HL-60 (cell line): ENCODE measurements around the gene DCAF11.

Experiments used
- DNase-seq, 2 experiments: peaks; one replicate each; pipeline ENCODE4 v3.0.0-alpha.2; 2010 to 2020; ENCODE audit warnings: low read depth in 1 of 2, low spot score in 1 of 2
- H3K27ac ChIP-seq: fragments of 250-450 bp; sonication (Bioruptor Pico); replicated peaks from 2 replicates; pipeline ENCODE4 v1.5.1; 2020; ENCODE audit warnings: mild to moderate bottlenecking, moderate library complexity
- H3K27me3 ChIP-seq: fragments of 250-450 bp; sonication (Bioruptor Pico); 2 replicates; pipeline ENCODE4 v1.5.1; 2021; ENCODE audit warnings: mild to moderate bottlenecking, moderate library complexity; ENCODE audit not compliant: insufficient read depth, poor library complexity, severe bottlenecking
- H3K4me3 ChIP-seq: replicated peaks from 2 replicates; pipeline ENCODE4 v1.5.1; 2011; ENCODE audit warnings: mild to moderate bottlenecking, control low read depth, low read length; ENCODE audit not compliant: insufficient read depth
- GABPA ChIP-seq: IDR thresholded peaks from 2 replicates; pipeline ENCODE4 v1.6.1; 2012; ENCODE audit warnings: low read depth
- POLR2AphosphoS5 ChIP-seq: IDR thresholded peaks from 2 replicates; pipeline ENCODE4 v1.6.1; 2012; ENCODE audit warnings: low read depth
- SPI1 ChIP-seq: IDR thresholded peaks from 2 replicates; pipeline ENCODE4 v1.6.1; 2012; ENCODE audit warnings: low read depth, mild to moderate bottlenecking, borderline replicate concordance
- TF ChIP-seq, protein P1 (sequence below): IDR thresholded peaks from 2 replicates; pipeline ENCODE4 v1.6.1; 2012; ENCODE audit warnings: low read depth; ENCODE audit not compliant: insufficient replicate concordance
- TF ChIP-seq, protein P2 (sequence below): IDR thresholded peaks from one replicate; pipeline ENCODE4 v1.5.1; 2011; ENCODE audit warnings: low read length, control low read depth, inconsistent platforms; ENCODE audit not compliant: insufficient read depth

Gene DCAF11

DNA sequence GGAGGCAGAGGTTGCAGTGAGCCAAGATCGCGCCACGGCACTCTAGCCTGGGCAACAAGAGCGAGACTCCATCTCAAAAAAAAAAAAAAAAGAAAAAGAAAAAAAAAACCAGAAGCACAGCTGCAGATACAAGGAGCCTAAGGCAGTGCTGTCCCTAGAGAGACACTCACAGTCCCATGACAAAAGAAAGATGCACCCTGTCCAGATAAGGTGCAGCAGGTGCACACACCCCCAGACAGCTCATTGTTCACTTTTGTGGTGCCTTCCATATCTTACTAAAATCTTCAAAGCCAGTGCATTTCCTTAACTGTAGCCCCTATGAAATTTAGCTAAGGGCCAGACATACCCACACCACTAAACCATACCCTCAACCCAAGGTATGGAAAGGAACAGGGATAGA, 7.8 kb downstream of the DCAF11 start:
- H3K4me3 ChIP-seq = no peak overlapping the region
- TF ChIP-seq, protein P1, sequence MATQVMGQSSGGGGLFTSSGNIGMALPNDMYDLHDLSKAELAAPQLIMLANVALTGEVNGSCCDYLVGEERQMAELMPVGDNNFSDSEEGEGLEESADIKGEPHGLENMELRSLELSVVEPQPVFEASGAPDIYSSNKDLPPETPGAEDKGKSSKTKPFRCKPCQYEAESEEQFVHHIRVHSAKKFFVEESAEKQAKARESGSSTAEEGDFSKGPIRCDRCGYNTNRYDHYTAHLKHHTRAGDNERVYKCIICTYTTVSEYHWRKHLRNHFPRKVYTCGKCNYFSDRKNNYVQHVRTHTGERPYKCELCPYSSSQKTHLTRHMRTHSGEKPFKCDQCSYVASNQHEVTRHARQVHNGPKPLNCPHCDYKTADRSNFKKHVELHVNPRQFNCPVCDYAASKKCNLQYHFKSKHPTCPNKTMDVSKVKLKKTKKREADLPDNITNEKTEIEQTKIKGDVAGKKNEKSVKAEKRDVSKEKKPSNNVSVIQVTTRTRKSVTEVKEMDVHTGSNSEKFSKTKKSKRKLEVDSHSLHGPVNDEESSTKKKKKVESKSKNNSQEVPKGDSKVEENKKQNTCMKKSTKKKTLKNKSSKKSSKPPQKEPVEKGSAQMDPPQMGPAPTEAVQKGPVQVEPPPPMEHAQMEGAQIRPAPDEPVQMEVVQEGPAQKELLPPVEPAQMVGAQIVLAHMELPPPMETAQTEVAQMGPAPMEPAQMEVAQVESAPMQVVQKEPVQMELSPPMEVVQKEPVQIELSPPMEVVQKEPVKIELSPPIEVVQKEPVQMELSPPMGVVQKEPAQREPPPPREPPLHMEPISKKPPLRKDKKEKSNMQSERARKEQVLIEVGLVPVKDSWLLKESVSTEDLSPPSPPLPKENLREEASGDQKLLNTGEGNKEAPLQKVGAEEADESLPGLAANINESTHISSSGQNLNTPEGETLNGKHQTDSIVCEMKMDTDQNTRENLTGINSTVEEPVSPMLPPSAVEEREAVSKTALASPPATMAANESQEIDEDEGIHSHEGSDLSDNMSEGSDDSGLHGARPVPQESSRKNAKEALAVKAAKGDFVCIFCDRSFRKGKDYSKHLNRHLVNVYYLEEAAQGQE = no peak
- TF ChIP-seq SPI1 (no peak), POLR2AphosphoS5 (no peak), GABPA (no peak)
- TF ChIP-seq, protein P2, sequence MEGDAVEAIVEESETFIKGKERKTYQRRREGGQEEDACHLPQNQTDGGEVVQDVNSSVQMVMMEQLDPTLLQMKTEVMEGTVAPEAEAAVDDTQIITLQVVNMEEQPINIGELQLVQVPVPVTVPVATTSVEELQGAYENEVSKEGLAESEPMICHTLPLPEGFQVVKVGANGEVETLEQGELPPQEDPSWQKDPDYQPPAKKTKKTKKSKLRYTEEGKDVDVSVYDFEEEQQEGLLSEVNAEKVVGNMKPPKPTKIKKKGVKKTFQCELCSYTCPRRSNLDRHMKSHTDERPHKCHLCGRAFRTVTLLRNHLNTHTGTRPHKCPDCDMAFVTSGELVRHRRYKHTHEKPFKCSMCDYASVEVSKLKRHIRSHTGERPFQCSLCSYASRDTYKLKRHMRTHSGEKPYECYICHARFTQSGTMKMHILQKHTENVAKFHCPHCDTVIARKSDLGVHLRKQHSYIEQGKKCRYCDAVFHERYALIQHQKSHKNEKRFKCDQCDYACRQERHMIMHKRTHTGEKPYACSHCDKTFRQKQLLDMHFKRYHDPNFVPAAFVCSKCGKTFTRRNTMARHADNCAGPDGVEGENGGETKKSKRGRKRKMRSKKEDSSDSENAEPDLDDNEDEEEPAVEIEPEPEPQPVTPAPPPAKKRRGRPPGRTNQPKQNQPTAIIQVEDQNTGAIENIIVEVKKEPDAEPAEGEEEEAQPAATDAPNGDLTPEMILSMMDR = no peak
- H3K27me3 ChIP-seq = no peaks in the 10 kb centered on the region
- no peak overlapping the region for H3K27ac ChIP-seq
- no peak for DNase-seq

DNA sequence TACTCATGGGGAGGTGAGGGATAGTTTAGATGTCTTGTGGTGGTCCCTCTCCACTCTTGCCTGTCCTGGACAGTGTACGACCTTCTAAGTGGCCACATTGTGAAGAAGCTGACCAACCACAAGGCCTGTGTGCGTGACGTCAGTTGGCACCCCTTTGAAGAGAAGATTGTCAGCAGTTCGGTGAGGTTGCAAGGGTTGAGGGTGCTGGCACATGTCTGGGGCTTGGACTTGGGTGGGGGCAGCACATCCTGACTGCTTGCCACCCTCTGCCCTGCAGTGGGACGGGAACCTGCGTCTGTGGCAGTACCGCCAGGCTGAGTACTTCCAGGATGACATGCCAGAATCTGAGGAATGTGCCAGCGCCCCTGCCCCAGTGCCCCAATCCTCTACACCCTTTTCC, 8.3 kb downstream of the DCAF11 start:
- Histone ChIP-seq H3K27ac (no peak overlapping the region), H3K4me3 (no peak overlapping the region), H3K27me3 (no peaks in the 10 kb centered on the region)
- TF ChIP-seq POLR2AphosphoS5 = 0 out of 2 replicates have a peak, but pooled peaks have one; percentile 16
- TF ChIP-seq, protein P2 = no peak
- DNase-seq = no peak

DNA sequence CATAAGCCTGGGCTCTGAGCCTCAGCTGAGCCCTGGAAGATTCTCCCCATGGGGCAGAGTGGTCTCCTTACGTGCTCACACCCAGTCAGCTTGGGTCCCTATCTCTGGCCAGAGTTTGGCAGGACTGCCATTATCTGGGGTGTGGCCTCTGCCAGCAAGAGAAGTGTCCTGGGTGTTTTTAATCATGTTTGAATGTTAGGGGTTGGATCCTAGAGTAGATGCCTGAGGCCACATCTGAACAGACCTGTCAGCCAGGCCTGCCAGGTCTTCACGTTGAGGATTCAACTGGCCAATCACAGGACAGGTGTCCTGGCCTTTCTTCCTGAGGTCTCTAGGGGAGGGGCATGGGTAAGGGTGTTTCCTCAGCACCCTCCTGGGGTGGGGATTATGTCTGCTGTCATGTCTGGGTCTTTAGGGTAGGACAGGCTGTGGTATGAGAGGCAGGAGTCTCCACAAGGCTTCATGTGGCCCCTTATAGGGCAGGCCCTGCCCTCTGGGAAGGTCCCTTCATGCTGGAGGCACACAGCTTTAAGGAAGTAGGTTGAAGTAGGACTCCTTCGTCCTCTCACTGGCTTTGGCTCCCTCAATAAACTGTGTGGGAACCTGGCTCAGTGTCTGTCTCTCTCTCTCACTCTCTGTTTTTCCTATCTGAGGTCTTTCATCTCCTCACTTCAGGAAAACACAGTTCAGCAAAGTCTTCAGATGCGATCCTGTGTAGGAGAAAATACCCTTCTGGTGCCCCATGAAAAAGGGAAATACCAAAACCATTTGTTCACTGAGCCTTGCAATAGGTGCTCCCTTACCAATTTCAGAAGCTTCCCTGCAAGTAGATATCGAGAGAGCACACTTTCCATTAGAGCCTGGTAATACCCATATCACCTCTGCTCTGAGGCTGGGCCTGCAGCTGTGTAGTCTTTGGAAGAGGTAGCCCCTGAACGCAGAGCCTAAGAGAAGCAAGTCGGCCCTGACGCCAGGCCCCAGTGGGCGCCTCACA, 9.1 kb downstream of the DCAF11 start:
- TF ChIP-seq GABPA (no peak), POLR2AphosphoS5 (no peak), SPI1 (no peak)
- TF ChIP-seq, protein P2 = no peak
- TF ChIP-seq, protein P1 = no peak
- H3K27ac ChIP-seq = peak overlapping the region; percentile 26; the same call in 1 of the 2 replicates
- no peaks in the 10 kb centered on the region for H3K27me3 ChIP-seq
- no peak overlapping the region for H3K4me3 ChIP-seq
- peak in 1 of 2 experiments; percentile 3 for DNase-seq
